ENCODE data around the gene CROCC.

DNA sequence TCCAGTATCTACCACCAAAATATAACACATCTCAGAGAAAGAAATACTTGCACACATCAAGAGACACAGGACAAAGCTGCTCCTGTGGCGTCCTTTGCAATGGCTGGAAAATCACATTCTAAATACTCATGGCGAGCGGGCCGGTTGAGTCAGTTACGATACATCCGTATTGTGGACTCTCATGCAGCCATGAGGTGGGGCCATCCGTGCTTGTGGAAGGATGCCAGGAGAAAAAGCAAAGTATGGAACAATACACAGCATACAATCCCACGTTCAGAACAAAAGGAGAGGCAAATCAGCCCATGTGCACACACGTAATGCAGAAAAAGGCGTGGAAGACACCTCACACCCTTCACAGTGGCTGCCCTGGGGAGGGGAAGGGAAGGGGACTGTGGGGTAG is 76.9 kb downstream of the CROCC start:
- TF ChIP-seq TAF1 (IDR thresholded peaks at IDR 0.05; ENCODE audit: low read depth, low read length) (no peak), POLR2A (IDR thresholded peaks at IDR 0.05; ENCODE audit: low read depth, low read length) (no peak), POLR2AphosphoS5 (IDR thresholded peaks at IDR 0.05; ENCODE audit: low read depth, low read length) (no peak), PAX5 (IDR thresholded peaks at IDR 0.05; ENCODE audit: insufficient read depth, low read length, severe bottlenecking) (no peak)
